Measurements from ENCODE around the gene POLK. TPM values are rescaled to one million over a fixed set of nuclear protein-coding genes. Genes with fewer than 3 reads are reported as not detected.

POLK gene
- total RNA-seq, 6 experiments from 2014 or later = 11.5 to 16.3 (median 14.1) TPM

DNA sequence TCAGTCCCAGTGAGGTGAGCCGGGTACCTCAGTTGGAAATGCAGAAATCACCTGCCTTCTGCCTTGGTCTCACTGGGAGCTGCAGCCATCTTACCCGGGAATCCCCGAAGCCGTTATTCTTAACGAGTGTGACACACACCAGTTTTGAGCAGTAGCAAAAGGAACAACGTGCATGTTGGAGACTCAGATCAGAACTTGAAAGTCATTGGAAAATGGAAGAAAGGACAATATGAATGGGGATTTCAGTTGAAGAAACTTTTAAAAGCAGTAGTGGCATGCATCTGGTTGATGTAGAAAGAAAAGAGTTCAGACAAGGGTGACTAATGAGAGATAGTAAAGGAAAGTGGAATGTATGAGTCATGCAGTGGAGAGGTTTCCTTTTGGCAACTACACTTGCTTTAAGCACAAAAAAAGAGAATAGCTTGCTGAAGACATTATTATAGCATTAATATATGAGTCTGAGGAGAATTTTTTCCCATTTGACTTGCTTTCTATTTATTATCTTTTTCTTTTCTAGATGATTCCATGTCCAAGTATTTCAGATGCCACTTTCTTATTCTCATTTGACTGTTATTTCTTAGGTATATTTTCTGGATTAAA, 55.1 kb downstream of the POLK start:
- no peak for DNase-seq
- peak overlapping the region in 2 of 3 donors; percentile 5 to 12 for H3K27ac ChIP-seq
- H3K27me3 ChIP-seq = no peaks in the 10 kb centered on the region
- peaks cover 0 to 8% (median 0%) of the 10 kb centered on the region in 4 donors for H3K36me3 ChIP-seq
- H3K4me1 ChIP-seq = no peaks in the 10 kb centered on the region
- peak; percentile 58 to 99 (median 81) for ATAC-seq
- intact Hi-C loops (cut with DNase I) = no loop called here
- TF ChIP-seq, protein P1, sequence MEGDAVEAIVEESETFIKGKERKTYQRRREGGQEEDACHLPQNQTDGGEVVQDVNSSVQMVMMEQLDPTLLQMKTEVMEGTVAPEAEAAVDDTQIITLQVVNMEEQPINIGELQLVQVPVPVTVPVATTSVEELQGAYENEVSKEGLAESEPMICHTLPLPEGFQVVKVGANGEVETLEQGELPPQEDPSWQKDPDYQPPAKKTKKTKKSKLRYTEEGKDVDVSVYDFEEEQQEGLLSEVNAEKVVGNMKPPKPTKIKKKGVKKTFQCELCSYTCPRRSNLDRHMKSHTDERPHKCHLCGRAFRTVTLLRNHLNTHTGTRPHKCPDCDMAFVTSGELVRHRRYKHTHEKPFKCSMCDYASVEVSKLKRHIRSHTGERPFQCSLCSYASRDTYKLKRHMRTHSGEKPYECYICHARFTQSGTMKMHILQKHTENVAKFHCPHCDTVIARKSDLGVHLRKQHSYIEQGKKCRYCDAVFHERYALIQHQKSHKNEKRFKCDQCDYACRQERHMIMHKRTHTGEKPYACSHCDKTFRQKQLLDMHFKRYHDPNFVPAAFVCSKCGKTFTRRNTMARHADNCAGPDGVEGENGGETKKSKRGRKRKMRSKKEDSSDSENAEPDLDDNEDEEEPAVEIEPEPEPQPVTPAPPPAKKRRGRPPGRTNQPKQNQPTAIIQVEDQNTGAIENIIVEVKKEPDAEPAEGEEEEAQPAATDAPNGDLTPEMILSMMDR (IDR thresholded peaks at IDR 0.05) = no peak
- no peak for TF ChIP-seq POLR2A (IDR thresholded peaks at IDR 0.05)
- WGBS (ENCODE audit: insufficient coverage, low coverage, low lambda C conversion rate, missing lambda C conversion rate) = 77% methylated on average over 6 of the region's 6 CpGs
- no peak overlapping the region for H3K4me3 ChIP-seq
- H3K9me3 ChIP-seq = no peaks in the 10 kb centered on the region

DNA sequence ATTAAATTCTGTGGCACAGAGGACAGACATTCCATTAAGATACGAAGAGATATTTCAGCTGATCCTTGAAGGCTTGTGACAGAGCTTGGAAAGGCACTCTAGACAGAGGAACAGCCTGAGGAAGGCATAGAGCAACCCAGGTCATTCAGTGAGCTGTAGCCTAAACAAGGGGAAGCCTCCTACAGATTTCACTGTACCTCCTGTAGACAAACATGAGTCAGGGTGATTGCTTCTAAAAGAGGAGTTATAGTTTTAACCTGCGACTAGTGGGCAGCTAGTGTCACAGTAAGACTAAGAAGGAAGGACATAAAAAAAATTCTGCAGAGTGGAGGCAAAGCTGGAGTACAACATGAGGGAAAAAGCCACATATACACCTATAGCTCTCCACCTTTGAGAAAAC, 56.0 kb downstream of the POLK start:
- ATAC-seq (peak; percentile 37 to 81 (median 52)), DNase-seq (no peak)
- intact Hi-C loops (cut with DNase I) = no loop called here
- no peaks in the 10 kb centered on the region for H3K9me3 ChIP-seq
- no peaks in the 10 kb centered on the region for H3K4me1 ChIP-seq
- peaks cover 0 to 8% (median 0%) of the 10 kb centered on the region in 4 donors for H3K36me3 ChIP-seq
- no peaks in the 10 kb centered on the region for H3K27me3 ChIP-seq
- H3K4me3 ChIP-seq = no peak overlapping the region
- no peak for TF ChIP-seq POLR2A (IDR thresholded peaks at IDR 0.05)
- TF ChIP-seq, protein P1 (IDR thresholded peaks at IDR 0.05) = no peak
- 57% methylated on average over 2 of the region's 2 CpGs for WGBS (ENCODE audit: insufficient coverage, low coverage, low lambda C conversion rate, missing lambda C conversion rate)
- peak overlapping the region in 1 of 3 donors; percentile 24 for H3K27ac ChIP-seq

DNA sequence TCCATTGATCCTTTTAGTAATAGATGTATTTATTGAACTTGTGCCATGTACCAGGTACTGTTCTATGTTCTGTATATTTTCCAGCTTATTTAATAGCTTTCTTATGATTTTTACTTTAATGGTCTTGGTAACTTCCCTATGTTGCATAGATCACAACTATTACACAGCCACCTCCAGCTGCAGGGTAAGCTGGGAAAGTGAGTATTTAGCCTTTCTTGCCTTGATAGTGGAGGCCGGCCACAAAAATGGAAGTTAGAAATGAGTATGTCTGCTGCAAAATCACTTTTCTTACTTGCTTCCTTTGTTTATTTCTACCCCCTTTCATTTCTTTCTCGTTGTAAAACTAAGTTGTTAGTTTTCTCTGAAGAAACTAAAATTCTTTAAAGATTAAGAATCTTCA, 56.5 kb downstream of the POLK start:
- intact Hi-C loops (cut with DNase I) = no loop called here
- Histone ChIP-seq H3K4me3 (no peak overlapping the region), H3K4me1 (no peaks in the 10 kb centered on the region), H3K9me3 (no peaks in the 10 kb centered on the region), H3K36me3 (peaks cover 0 to 8% (median 0%) of the 10 kb centered on the region in 4 donors), H3K27me3 (no peaks in the 10 kb centered on the region), H3K27ac (no peak overlapping the region)
- 79% methylated on average over 2 of the region's 2 CpGs for WGBS (ENCODE audit: insufficient coverage, low coverage, low lambda C conversion rate, missing lambda C conversion rate)
- no peak for DNase-seq
- ATAC-seq = no peak
- TF ChIP-seq, protein P1 (IDR thresholded peaks at IDR 0.05) = no peak
- TF ChIP-seq POLR2A (IDR thresholded peaks at IDR 0.05) = no peak

DNA sequence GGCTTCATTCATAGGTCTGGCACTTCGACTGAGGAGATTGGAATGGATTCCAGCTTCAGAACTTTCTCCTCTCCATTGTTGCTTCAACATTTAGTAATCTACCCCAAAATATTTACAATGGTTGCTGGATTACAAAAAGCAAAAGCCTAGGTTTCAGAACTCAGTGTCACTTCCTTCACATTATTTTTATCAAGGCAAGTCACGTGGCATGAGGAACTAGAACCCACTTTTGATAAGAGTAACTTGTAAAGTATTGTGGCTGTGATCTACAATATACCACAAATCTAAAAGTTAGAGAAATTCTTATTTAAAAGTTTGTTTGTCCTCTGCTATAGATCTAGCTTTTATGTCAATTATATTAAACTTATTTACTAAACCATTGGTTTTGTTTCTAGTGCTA, 59.9 kb downstream of the POLK start:
- intact Hi-C loops (cut with DNase I) = no loop called here
- Histone ChIP-seq H3K27ac (no peak overlapping the region), H3K27me3 (no peaks in the 10 kb centered on the region), H3K36me3 (peaks cover 0 to 8% (median 0%) of the 10 kb centered on the region in 4 donors), H3K9me3 (no peaks in the 10 kb centered on the region), H3K4me3 (no peak overlapping the region), H3K4me1 (no peaks in the 10 kb centered on the region)
- ATAC-seq (no peak), DNase-seq (no peak)
- 69% methylated on average over 2 of the region's 2 CpGs for WGBS (ENCODE audit: insufficient coverage, low coverage, low lambda C conversion rate, missing lambda C conversion rate)
- TF ChIP-seq, protein P1 (IDR thresholded peaks at IDR 0.05) = no peak
- no peak for TF ChIP-seq POLR2A (IDR thresholded peaks at IDR 0.05)
